Skeletal muscle satellite cell (primary cell): ENCODE results near the gene SLC4A5. TPM values are rescaled to one million over a fixed set of nuclear protein-coding genes. Genes with fewer than 3 reads are reported as not detected.

Experiments used
- H3K27me3 ChIP-seq: 2 replicates; pipeline ENCODE4 v1.7.0; 2013; ENCODE audit warnings: low read length; ENCODE audit not compliant: control insufficient read depth, insufficient read depth
- H3K36me3 ChIP-seq: 2 replicates; pipeline ENCODE4 v1.7.0; 2013; ENCODE audit warnings: mild to moderate bottlenecking, control low read depth, low read length; ENCODE audit not compliant: insufficient read depth
- H3K4me1 ChIP-seq: 2 replicates; pipeline ENCODE4 v1.7.0; 2013; ENCODE audit warnings: low read length; ENCODE audit not compliant: control insufficient read depth, insufficient read depth
- H3K4me2 ChIP-seq: 2 replicates; pipeline ENCODE4 v1.7.0; 2013; ENCODE audit warnings: mild to moderate bottlenecking, low read length
- H3K4me3 ChIP-seq: 2 replicates; pipeline ENCODE4 v1.7.0; 2013; ENCODE audit warnings: low read length
- H3K9ac ChIP-seq: 2 replicates; pipeline ENCODE4 v1.7.0; 2013; ENCODE audit warnings: mild to moderate bottlenecking, low read depth, low read length, moderate library complexity
- H3K9me3 ChIP-seq: replicated peaks from 2 replicates; pipeline ENCODE4 v1.7.0; 2013; ENCODE audit warnings: mild to moderate bottlenecking, control low read depth, low read length
- small RNA-seq: library from RNA; depleted of rRNA; stranded (forward); fragments of <200 nt; gene quantifications from one replicate; pipeline ENCODE3, GENCODE V24; 2012

SLC4A5 gene

DNA sequence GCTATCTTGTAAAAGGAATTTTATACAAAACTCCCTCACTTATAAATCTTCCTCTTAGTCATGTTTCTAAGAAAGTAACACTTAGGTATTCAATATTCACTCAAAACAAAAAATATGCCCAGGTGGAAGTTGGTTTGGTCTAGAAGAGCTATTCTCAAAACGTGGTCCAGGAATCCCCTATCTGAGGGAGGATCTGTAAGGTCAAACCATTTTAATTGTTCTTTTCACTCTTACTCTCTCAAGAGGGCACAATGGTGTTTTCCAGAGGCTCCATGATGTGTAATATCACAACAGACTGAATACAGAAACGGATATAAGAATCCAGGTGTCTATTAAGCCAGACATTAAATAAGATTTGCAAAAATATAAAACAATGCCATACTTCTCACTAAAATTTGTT, 174.5 kb downstream of the SLC4A5 start:
- H3K4me1 ChIP-seq = no peaks in the 10 kb centered on the region
- H3K9me3 ChIP-seq = no peaks in the 10 kb centered on the region
- H3K36me3 ChIP-seq = peaks cover 65% of the 10 kb centered on the region
- no peak overlapping the region for H3K4me3 ChIP-seq
- no peaks in the 10 kb centered on the region for H3K27me3 ChIP-seq
- H3K4me2 ChIP-seq = no peak overlapping the region
- no peak overlapping the region for H3K9ac ChIP-seq

Small RNA genes within 50 kb of the gene (small RNA-seq; reads per million reads assigned to genes)
- gene RNU6-542P (not detected), gene TAF13P2 (not detected)
